ENCODE results near the gene AKR1C4. TPM values are rescaled to one million over a fixed set of nuclear protein-coding genes. Genes with fewer than 3 reads are reported as not detected.

AKR1C4 gene
- total RNA-seq, 1 experiment from 2014 or later, result not detected

DNA sequence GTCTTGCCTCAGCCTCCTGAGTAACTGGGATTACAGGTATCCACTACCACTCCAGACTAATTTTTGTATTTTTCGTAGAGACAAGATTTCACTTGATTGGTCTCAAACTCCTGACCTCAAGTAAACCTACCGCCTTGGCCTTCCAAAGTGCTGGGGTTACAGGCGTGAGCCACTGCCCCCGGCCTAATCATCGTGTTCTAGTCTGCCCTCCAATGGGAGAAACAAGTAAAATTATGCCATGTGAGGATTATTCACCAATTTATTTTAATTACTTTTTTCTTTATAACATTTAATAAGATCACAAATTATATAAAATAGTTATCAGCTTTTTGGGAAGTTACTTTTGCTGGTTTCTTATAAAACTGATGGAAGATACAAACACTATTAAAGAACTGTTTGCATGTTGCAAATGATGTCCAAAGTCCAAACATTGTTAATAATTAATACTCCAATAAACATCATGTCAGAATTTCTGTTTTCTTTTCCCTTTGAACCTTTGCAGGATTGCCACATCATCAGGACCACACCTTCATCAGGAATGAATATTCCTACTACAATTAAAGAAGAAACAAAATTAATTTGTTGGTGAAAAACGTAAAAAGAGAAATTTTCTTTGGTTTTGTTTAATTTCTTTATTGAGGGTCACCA is 786 bp upstream of the AKR1C4 start:
- no peak overlapping the region for H3K23ac ChIP-seq (ENCODE audit: insufficient read length, low read depth, low read length)
- no peaks in the 10 kb centered on the region for H3K79me1 ChIP-seq (ENCODE audit: insufficient read depth, low read depth, low read length, poor library complexity, severe bottlenecking)
- no peak overlapping the region for H3T11ph ChIP-seq (ENCODE audit: low read length)
- DNase-seq, result no peak
- Mint-ChIP-seq H3K4me3 (no peak overlapping the region), H3K27me3 (ENCODE audit: low read depth) (no peaks in the 10 kb centered on the region; the same call in 1 of the 2 replicates), H3K36me3 (ENCODE audit: insufficient read depth in 1 of 3, low read depth in 3 of 3) (peaks cover 0 to 2% (median 0%) of the 10 kb centered on the region in 3 experiments; a peak in 1 of 7 replicates), H3K4me1 (no peaks in the 10 kb centered on the region), H3K9me3 (peaks cover 5 to 64% of the 10 kb centered on the region in 2 experiments), H3K27ac (no peak overlapping the region)
- H4K91ac ChIP-seq (ENCODE audit: insufficient read length, low read depth, low read length), result no peak overlapping the region
- no peak overlapping the region for H2BK120ac ChIP-seq (ENCODE audit: low read depth, low read length, poor library complexity, severe bottlenecking)
- H3K4ac ChIP-seq (ENCODE audit: low read depth, low read length), result no peak overlapping the region
- no peak overlapping the region for H4K8ac ChIP-seq (replicated peaks; ENCODE audit: insufficient read length, low read depth, low read length)
- no peak overlapping the region for H2BK5ac ChIP-seq (ENCODE audit: insufficient read length, low read length)
- H3K9me3 ChIP-seq (ENCODE audit: control insufficient read depth, low read depth, low read length), result no peaks in the 10 kb centered on the region
- H2BK12ac ChIP-seq (ENCODE audit: insufficient read length, low read depth, low read length), result no peak overlapping the region
- no peak overlapping the region for H3K14ac ChIP-seq (ENCODE audit: insufficient read depth, low read length)
- H3K9ac ChIP-seq (ENCODE audit: extremely low read depth, insufficient read length, low read length), result no peak overlapping the region
- no peaks in the 10 kb centered on the region for H3K27me3 ChIP-seq (ENCODE audit: insufficient read depth, low read length)
- no CpG with 5 or more reads among the region's 6 CpGs for WGBS (ENCODE audit: extremely low coverage, insufficient read length, low lambda C conversion rate)
- H4K20me1 ChIP-seq (ENCODE audit: control insufficient read depth, insufficient read depth, insufficient read length), result no peaks in the 10 kb centered on the region
- no peak overlapping the region for H3K4me2 ChIP-seq (ENCODE audit: insufficient read depth, insufficient read length, low read length)
- H2AK5ac ChIP-seq (ENCODE audit: insufficient read length, low read length), result no peak overlapping the region
- H2BK15ac ChIP-seq (ENCODE audit: low read depth, low read length), result no peak overlapping the region
- no peak overlapping the region for H2BK20ac ChIP-seq (ENCODE audit: low read depth, low read length, poor library complexity, severe bottlenecking)
- TF ChIP-seq, protein P1, sequence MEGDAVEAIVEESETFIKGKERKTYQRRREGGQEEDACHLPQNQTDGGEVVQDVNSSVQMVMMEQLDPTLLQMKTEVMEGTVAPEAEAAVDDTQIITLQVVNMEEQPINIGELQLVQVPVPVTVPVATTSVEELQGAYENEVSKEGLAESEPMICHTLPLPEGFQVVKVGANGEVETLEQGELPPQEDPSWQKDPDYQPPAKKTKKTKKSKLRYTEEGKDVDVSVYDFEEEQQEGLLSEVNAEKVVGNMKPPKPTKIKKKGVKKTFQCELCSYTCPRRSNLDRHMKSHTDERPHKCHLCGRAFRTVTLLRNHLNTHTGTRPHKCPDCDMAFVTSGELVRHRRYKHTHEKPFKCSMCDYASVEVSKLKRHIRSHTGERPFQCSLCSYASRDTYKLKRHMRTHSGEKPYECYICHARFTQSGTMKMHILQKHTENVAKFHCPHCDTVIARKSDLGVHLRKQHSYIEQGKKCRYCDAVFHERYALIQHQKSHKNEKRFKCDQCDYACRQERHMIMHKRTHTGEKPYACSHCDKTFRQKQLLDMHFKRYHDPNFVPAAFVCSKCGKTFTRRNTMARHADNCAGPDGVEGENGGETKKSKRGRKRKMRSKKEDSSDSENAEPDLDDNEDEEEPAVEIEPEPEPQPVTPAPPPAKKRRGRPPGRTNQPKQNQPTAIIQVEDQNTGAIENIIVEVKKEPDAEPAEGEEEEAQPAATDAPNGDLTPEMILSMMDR (conservative IDR thresholded peaks at IDR 0.05), result no peak
- no peak overlapping the region for H2AFZ ChIP-seq (ENCODE audit: low read length)
- no peaks in the 10 kb centered on the region for H3K4me1 ChIP-seq (ENCODE audit: insufficient read depth, low read length)
- H3K56ac ChIP-seq (ENCODE audit: insufficient read length, low read depth, low read length), result no peak overlapping the region
- no peak overlapping the region for H3K27ac ChIP-seq (ENCODE audit: insufficient read length, low read depth, low read length)
- no peaks in the 10 kb centered on the region for H3K23me2 ChIP-seq (ENCODE audit: insufficient read length, low read depth, low read length, poor library complexity, severe bottlenecking)
- no peaks in the 10 kb centered on the region for H3K79me2 ChIP-seq (ENCODE audit: insufficient read depth, low read length)
- H3K18ac ChIP-seq (ENCODE audit: insufficient read length, low read depth, low read length), result no peak overlapping the region
- no peak overlapping the region for H4K5ac ChIP-seq (ENCODE audit: insufficient read length, low read depth, low read length)

Measured in H9 (cell line).